NCI-H1930 (cell line): ENCODE measurements around the gene AP2S1.
"Not testable (repeated sequence)": the region's sequence is repeated elsewhere in the genome, so short reads cannot be mapped to it uniquely, and the experiment has no call there.

Experiments
- DNase-seq, 2 experiments: peaks; one replicate each; lab custom pipeline; 2025; lab: John Stamatoyannopoulos, UW

The AP2S1 gene

GRCh38 chr19:46867170-46867569, 16.5 kb upstream of the AP2S1 start:
- no peak for DNase-seq

GRCh38 chr19:46866407-46867136, 15.9 kb upstream of the AP2S1 start:
- no peak for DNase-seq

- no peak for DNase-seq
Measured at GRCh38 chr19:46863818-46864629, 13.4 kb upstream of the AP2S1 start.

- no peak for DNase-seq
Measured at GRCh38 chr19:46862974-46863632, 12.5 kb upstream of the AP2S1 start.

- DNase-seq, result no peak
Measured at GRCh38 chr19:46862503-46862834, 11.8 kb upstream of the AP2S1 start.

- DNase-seq, result no peak
Measured at GRCh38 chr19:46861691-46862502, 11.3 kb upstream of the AP2S1 start.

- no peak for DNase-seq
Measured at GRCh38 chr19:46860846-46861690, 10.4 kb upstream of the AP2S1 start, which contains the start of gene ARHGAP35. TSS of gene ARHGAP35 (plus strand) at chr19:46860997. CDS start at chr19:46918676, 57,679 bp downstream.

GRCh38 chr19:46860125-46860845, 9.6 kb upstream of the AP2S1 start:
- peak; percentile 98 for DNase-seq

GRCh38 chr19:46859637-46860124, 9.0 kb upstream of the AP2S1 start:
- DNase-seq, result no peak

- DNase-seq, result peak; percentile 91 to 92
Measured at GRCh38 chr19:46856062-46857022, 5.7 kb upstream of the AP2S1 start.

GRCh38 chr19:46854698-46855097, 4.1 kb upstream of the AP2S1 start:
- DNase-seq, result not testable (repeated sequence)

- DNase-seq, result no peak
Measured at GRCh38 chr19:46852830-46853229, 2.2 kb upstream of the AP2S1 start.

- no peak for DNase-seq
Measured at GRCh38 chr19:46849610-46850009, 1.0 kb downstream of the AP2S1 start.

GRCh38 chr19:46848389-46848788, 2.3 kb downstream of the AP2S1 start:
- no peak for DNase-seq

GRCh38 chr19:46847528-46847927, 3.1 kb downstream of the AP2S1 start:
- no peak for DNase-seq

- no peak for DNase-seq
Measured at GRCh38 chr19:46845959-46846459, 4.6 kb downstream of the AP2S1 start.

- DNase-seq, result no peak
Measured at GRCh38 chr19:46844067-46844489, 6.6 kb downstream of the AP2S1 start.

- no peak for DNase-seq
Measured at GRCh38 chr19:46842791-46843190, 7.9 kb downstream of the AP2S1 start.
